Measurements from ENCODE around the gene DGKG. TPM values are rescaled to one million over a fixed set of nuclear protein-coding genes. Genes with fewer than 3 reads are reported as not detected.

DGKG gene
- total and polyA plus RNA-seq, 2 of the 8 experiments (the other 6 are each of a cell fraction or from before 2014, with no cell fraction given) = 0.30 to 0.48 TPM

GRCh38 chr3:186166491-186167288, 195.3 kb downstream of the DGKG start (continued):
- TF ChIP-seq TAF7 (optimal IDR thresholded peaks at IDR 0.05; ENCODE audit: borderline replicate concordance, low read depth, low read length) = no peak
- TF ChIP-seq BRCA1 (IDR thresholded peaks at IDR 0.05; ENCODE audit: low read depth, low read length) = no peak
